ENCODE data around the gene GLMP.

DNA sequence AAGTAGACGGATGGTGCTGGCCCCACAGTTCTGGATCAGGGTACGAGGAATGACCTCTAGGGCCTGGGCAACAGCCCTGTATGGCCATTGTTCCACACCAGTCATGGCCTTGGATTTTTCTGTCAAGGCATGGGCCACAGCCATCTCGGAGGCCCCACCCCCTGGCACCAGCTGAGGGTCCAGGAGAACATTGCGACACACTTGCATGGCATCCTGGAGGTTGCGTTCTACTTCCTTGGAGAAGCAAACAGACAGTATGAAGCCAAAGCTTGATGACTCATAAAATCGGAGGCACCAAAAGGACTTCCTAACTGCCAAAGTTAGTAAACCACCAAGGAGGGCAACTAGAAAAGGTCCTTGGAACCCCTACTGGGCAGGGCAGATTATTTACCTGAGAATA is 15.5 kb upstream of the GLMP start:
- TF ChIP-seq, protein P1, sequence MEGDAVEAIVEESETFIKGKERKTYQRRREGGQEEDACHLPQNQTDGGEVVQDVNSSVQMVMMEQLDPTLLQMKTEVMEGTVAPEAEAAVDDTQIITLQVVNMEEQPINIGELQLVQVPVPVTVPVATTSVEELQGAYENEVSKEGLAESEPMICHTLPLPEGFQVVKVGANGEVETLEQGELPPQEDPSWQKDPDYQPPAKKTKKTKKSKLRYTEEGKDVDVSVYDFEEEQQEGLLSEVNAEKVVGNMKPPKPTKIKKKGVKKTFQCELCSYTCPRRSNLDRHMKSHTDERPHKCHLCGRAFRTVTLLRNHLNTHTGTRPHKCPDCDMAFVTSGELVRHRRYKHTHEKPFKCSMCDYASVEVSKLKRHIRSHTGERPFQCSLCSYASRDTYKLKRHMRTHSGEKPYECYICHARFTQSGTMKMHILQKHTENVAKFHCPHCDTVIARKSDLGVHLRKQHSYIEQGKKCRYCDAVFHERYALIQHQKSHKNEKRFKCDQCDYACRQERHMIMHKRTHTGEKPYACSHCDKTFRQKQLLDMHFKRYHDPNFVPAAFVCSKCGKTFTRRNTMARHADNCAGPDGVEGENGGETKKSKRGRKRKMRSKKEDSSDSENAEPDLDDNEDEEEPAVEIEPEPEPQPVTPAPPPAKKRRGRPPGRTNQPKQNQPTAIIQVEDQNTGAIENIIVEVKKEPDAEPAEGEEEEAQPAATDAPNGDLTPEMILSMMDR (IDR thresholded peaks at IDR 0.05), result no peak
- TF ChIP-seq ZFX (IDR thresholded peaks at IDR 0.05; ENCODE audit: borderline replicate concordance), result no peak
